CD4-positive, CD25-positive, alpha-beta regulatory T cell (primary cell): ENCODE results near the gene GPS1. TPM values are rescaled to one million over a fixed set of nuclear protein-coding genes. Genes with fewer than 3 reads are reported as not detected.
A peak's percentile ranks its signal among the peaks of the same experiment; 100 is the strongest.

Experiments used
- ATAC-seq, 2 donors: fragments of 150-1000 bp; cut with Tn5 transposase; one replicate each; pipeline ENCODE4 v1.10.0; 2021; ENCODE audit warnings: low read depth in 2 of 2, moderate number of reproducible peaks in 2 of 2, moderate library complexity in 1 of 2
- DNase-seq, 3 donors: peaks; one replicate each; pipeline versions ENCODE4 v3.0.0 to v3.0.0-alpha.2; 2012 to 2022; ENCODE audit warnings: mixed read lengths in 1 of 3
- H3K27ac ChIP-seq: one replicate; pipeline ENCODE4 v1.7.0; 2013; ENCODE audit warnings: mild to moderate bottlenecking, low read length; ENCODE audit not compliant: insufficient read depth, poor library complexity, severe bottlenecking
- H3K27me3 ChIP-seq: one replicate; pipeline ENCODE4 v1.7.0; 2013; ENCODE audit warnings: low read length; ENCODE audit not compliant: control insufficient read depth, insufficient read depth
- H3K36me3 ChIP-seq: one replicate; pipeline ENCODE4 v1.7.0; 2013; ENCODE audit warnings: mild to moderate bottlenecking, low read length, moderate library complexity; ENCODE audit not compliant: control insufficient read depth, insufficient read depth
- H3K4me1 ChIP-seq: 2 replicates; pipeline ENCODE4 v1.7.0; 2013; ENCODE audit warnings: mild to moderate bottlenecking, low read length; ENCODE audit not compliant: insufficient read depth, control insufficient read depth, poor library complexity, severe bottlenecking
- H3K4me3 ChIP-seq: one replicate; pipeline ENCODE4 v1.7.0; 2013; ENCODE audit warnings: low read depth, mild to moderate bottlenecking, low read length, moderate library complexity
- H3K9me3 ChIP-seq, 2 experiments: 1 replicate in 1 of 2; 2 replicates in 1 of 2; pipeline ENCODE4 v1.7.0; 2013; ENCODE audit warnings: low read length in 2 of 2, mild to moderate bottlenecking in 1 of 2, moderate library complexity in 1 of 2; ENCODE audit not compliant: control insufficient read depth in 2 of 2
- H3K27ac Mint-ChIP-seq, 3 donors: one replicate each; pipeline ENCODE4 v1.8.0; 2020 to 2022; ENCODE audit warnings: mild to moderate bottlenecking in 3 of 3, mixed read lengths in 3 of 3, moderate library complexity in 2 of 3
- H3K27me3 Mint-ChIP-seq: one replicate; pipeline ENCODE4 v1.8.0; 2022; ENCODE audit warnings: mild to moderate bottlenecking, mixed read lengths
- H3K36me3 Mint-ChIP-seq: one replicate; pipeline ENCODE4 v1.8.0; 2020; ENCODE audit warnings: mixed read lengths
- H3K4me1 Mint-ChIP-seq, 4 donors: one replicate each; pipeline ENCODE4 v1.8.0; 2020 to 2022; ENCODE audit warnings: mixed read lengths in 4 of 4, mild to moderate bottlenecking in 1 of 4
- H3K4me3 Mint-ChIP-seq, 4 donors: one replicate each; pipeline ENCODE4 v1.8.0; 2020 to 2022; ENCODE audit warnings: mild to moderate bottlenecking in 4 of 4, mixed read lengths in 4 of 4, moderate library complexity in 3 of 4
- H3K9me3 Mint-ChIP-seq, 7 donors: one replicate each; pipeline ENCODE4 v1.8.0; 2020 to 2022; ENCODE audit warnings: mixed read lengths in 7 of 7, mild to moderate bottlenecking in 3 of 7, moderate library complexity in 2 of 7
- polyA plus RNA-seq, 4 donors: library from polyadenylated mRNA; unstranded; fragments of 300-500 nt; fragmentation: Illumina TruSeq; gene quantifications; one replicate each; pipeline ENCODE4 v1.2.3, GENCODE V29; 2021
- total RNA-seq: library from RNA; stranded (reverse); gene quantifications from one replicate; pipeline ENCODE4 v1.2.3, GENCODE V29; 2022

GPS1 gene
- total and polyA plus RNA-seq, 5 donors from 2014 or later: 87.5 to 170 (median 153) TPM

GRCh38 chr17:82097184-82097918 lies 45.7 kb downstream of the GPS1 start:
- Mint-ChIP-seq H3K27ac (no peak overlapping the region), H3K4me1 (peaks cover 0 to 16% (median 2%) of the 10 kb centered on the region in 4 donors), H3K4me3 (peak overlapping the region; percentile 47 to 89 (median 71)), H3K36me3 (no peaks in the 10 kb centered on the region), H3K27me3 (no peaks in the 10 kb centered on the region), H3K9me3 (no peaks in the 10 kb centered on the region)
- no peak for ATAC-seq
- peaks cover 21% of the 10 kb centered on the region for H3K4me1 ChIP-seq
- H3K4me3 ChIP-seq: no peak overlapping the region
- H3K27me3 ChIP-seq: no peaks in the 10 kb centered on the region
- peak in 2 of 3 donors; percentile 29 to 36 for DNase-seq
- H3K36me3 ChIP-seq: peaks cover 3% of the 10 kb centered on the region
- H3K9me3 ChIP-seq: no peaks in the 10 kb centered on the region
- peak overlapping the region; percentile 86 for H3K27ac ChIP-seq

- Histone ChIP-seq H3K4me1 (peaks cover 21% of the 10 kb centered on the region), H3K27ac (peak overlapping the region; percentile 86), H3K9me3 (no peaks in the 10 kb centered on the region), H3K4me3 (no peak overlapping the region), H3K36me3 (peaks cover 3% of the 10 kb centered on the region), H3K27me3 (no peaks in the 10 kb centered on the region)
- Mint-ChIP-seq H3K4me1 (peaks cover 0 to 19% (median 2%) of the 10 kb centered on the region in 4 donors), H3K9me3 (no peaks in the 10 kb centered on the region), H3K27me3 (no peaks in the 10 kb centered on the region), H3K27ac (no peak overlapping the region), H3K4me3 (peak overlapping the region in 2 of 4 donors; percentile 78 to 85), H3K36me3 (no peaks in the 10 kb centered on the region)
- DNase-seq (peak in 1 of 3 donors; percentile 35), ATAC-seq (no peak)
Measured at GRCh38 chr17:82097919-82098168, 46.1 kb downstream of the GPS1 start.

GRCh38 chr17:82098169-82098938 lies 46.7 kb downstream of the GPS1 start, which contains the start of gene FASN:
FASN (minus strand) TSS chr17:82098236; CDS start chr17:82096445, 1,791 bp downstream.
- no peaks in the 10 kb centered on the region for H3K27me3 Mint-ChIP-seq
- Histone ChIP-seq H3K9me3 (no peaks in the 10 kb centered on the region), H3K27ac (peak within 1 kb of the TSS; percentile 86), H3K4me1 (peaks cover 21% of the 10 kb centered on the region), H3K4me3 (no peak within 1 kb of the TSS), H3K36me3 (peaks cover under 1% of the 10 kb centered on the region), H3K27me3 (no peaks in the 10 kb centered on the region)
- DNase-seq (peak; percentile 86 to 93 (median 91)), ATAC-seq (peak; percentile 83 to 84)
- H3K4me3 Mint-ChIP-seq: peak within 1 kb of the TSS; percentile 78 to 89 (median 87)
- no peak within 1 kb of the TSS for H3K27ac Mint-ChIP-seq
- no peaks in the 10 kb centered on the region for H3K9me3 Mint-ChIP-seq
- H3K4me1 Mint-ChIP-seq: peaks cover 0 to 19% (median 2%) of the 10 kb centered on the region in 4 donors
- H3K36me3 Mint-ChIP-seq: no peaks in the 10 kb centered on the region

- no peak for ATAC-seq
Measured at GRCh38 chr17:82098939-82099763, 47.5 kb downstream of the GPS1 start.

GRCh38 chr17:82100502-82101298 lies 49.0 kb downstream of the GPS1 start:
- peak overlapping the region in 2 of 3 donors; percentile 14 to 46 for H3K27ac Mint-ChIP-seq
- H3K27ac ChIP-seq: no peak overlapping the region

More at GRCh38 chr17:82098939-82099763, 47.5 kb downstream of the GPS1 start:
- H3K27me3 Mint-ChIP-seq: no peaks in the 10 kb centered on the region
- H3K9me3 Mint-ChIP-seq: no peaks in the 10 kb centered on the region
- peak overlapping the region in 2 of 3 donors; percentile 38 to 76 for H3K27ac Mint-ChIP-seq
- peak overlapping the region; percentile 81 to 89 (median 85) for H3K4me3 Mint-ChIP-seq
- H3K27ac ChIP-seq: peak overlapping the region; percentile 86
- H3K4me1 Mint-ChIP-seq: peaks cover 0 to 19% (median 3%) of the 10 kb centered on the region in 4 donors
- no peaks in the 10 kb centered on the region for H3K27me3 ChIP-seq
- no peaks in the 10 kb centered on the region for H3K36me3 Mint-ChIP-seq
- H3K4me3 ChIP-seq: no peak overlapping the region
- no peaks in the 10 kb centered on the region for H3K36me3 ChIP-seq
- DNase-seq: peak in 1 of 3 donors; percentile 29
- no peaks in the 10 kb centered on the region for H3K9me3 ChIP-seq
- peaks cover 21% of the 10 kb centered on the region for H3K4me1 ChIP-seq

GRCh38 chr17:82101301-82101715 lies 49.6 kb downstream of the GPS1 start:
- Histone ChIP-seq H3K4me3 (no peak overlapping the region), H3K9me3 (no peaks in the 10 kb centered on the region), H3K36me3 (no peaks in the 10 kb centered on the region), H3K4me1 (peaks cover 35% of the 10 kb centered on the region), H3K27me3 (no peaks in the 10 kb centered on the region), H3K27ac (no peak overlapping the region)
- Mint-ChIP-seq H3K27ac (no peak overlapping the region), H3K27me3 (no peaks in the 10 kb centered on the region), H3K4me1 (peaks cover 0 to 33% (median 7%) of the 10 kb centered on the region in 4 donors), H3K36me3 (no peaks in the 10 kb centered on the region), H3K9me3 (no peaks in the 10 kb centered on the region), H3K4me3 (peak overlapping the region; percentile 24 to 89 (median 62))
- ATAC-seq (no peak), DNase-seq (no peak)

More at GRCh38 chr17:82100502-82101298, 49.0 kb downstream of the GPS1 start:
- Mint-ChIP-seq H3K27me3 (no peaks in the 10 kb centered on the region), H3K4me1 (peaks cover 0 to 29% (median 4%) of the 10 kb centered on the region in 4 donors), H3K9me3 (no peaks in the 10 kb centered on the region), H3K36me3 (no peaks in the 10 kb centered on the region), H3K4me3 (peak overlapping the region; percentile 81 to 89 (median 85))
- Histone ChIP-seq H3K4me1 (peaks cover 31% of the 10 kb centered on the region), H3K9me3 (no peaks in the 10 kb centered on the region), H3K36me3 (no peaks in the 10 kb centered on the region), H3K4me3 (no peak overlapping the region), H3K27me3 (no peaks in the 10 kb centered on the region)
- no peak for DNase-seq
- ATAC-seq: no peak
